HK-2 (cell line): ENCODE measurements around the gene ENOX1.

Source experiments
- DNase-seq: peaks from one replicate; pipeline ENCODE4 v3.0.0-alpha.2; 2018; ENCODE audit not compliant: unreplicated experiment

Gene ENOX1

DNA sequence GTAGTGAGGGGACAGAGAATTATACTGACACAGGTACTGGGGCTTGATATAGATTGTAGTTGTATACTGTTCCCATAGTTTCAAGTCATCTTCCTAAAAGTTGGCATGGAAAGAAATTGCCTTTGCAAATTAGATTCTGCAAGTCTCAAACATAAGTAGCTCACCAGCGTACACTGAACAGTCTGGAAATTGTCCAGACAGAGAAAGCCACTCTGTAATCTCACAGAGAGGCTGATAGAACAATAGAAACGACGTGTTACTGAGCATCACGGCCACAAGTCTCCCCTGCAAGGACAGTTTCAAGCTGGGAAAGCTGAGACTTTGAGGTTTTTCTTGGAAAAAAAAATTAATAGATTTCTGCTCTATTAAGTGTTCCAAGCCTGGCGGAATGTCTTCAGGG lies 534.8 kb downstream of the ENOX1 start:
- DNase-seq: no peak

DNA sequence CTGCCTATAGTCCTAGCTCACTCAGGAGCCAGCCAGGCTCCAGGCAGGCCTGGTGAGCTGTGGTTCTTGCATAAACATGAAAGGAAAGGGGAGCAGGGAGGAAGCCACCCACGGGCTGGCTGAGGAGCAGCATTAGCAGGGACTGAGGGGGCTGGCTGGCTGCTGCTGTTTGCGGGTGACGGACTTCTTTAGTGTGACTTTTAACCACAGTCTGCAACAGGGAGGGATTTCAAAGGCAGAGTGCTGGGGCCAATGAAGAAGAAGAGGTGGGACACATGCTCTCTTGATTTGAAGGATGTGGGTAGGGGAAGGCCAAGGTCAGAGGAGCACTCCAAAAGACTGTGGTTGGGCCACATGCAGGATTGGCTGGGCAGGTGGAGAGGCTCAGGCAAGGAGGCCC lies 540.4 kb downstream of the ENOX1 start:
- no peak for DNase-seq

DNA sequence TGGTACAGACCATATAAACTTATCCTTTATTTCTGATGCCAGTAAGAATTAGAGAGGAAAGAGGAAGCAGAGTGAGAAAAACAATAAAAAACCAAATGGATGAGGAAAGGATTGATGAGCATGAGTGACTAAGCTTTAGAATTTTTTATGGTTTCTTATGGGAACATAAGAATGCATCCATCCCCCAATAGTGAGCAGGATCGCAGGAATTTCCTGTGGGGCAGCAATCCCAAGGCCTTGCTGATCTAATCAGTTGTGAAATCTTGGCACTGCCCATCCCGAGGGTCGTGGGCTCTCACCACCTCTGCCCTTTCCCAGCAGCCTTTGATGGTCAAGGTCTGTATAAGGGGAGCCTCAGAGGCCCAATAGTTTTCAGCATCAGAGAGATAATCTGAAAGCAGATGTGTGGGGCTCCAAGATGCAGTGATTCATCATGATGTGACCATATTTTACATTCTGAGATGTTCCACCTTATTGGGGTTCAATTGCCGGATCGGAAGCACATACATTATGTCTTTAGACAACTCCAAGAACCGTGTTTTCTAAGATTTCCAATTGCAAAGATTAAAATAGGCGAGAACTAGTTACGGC lies 541.3 kb downstream of the ENOX1 start:
- DNase-seq: no peak

DNA sequence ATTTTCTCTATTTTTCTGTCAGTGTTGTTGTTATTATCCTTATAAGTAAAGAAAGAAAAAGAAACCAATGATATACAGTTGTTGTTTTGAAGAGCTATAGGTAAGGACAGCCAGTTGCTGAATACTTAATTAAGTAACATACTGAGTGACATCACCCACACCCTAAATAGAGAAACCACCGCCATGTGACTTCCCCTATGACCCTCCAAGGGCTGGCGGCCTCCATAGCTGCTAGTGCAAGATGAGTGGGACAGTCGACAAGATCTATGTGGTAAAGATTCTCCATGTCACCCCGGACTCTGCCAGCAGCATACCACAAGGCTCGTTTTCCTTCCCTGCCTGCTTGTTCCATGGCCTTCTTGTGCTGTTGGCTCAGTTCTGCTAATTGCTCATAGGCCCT lies 542.3 kb downstream of the ENOX1 start:
- no peak for DNase-seq

DNA sequence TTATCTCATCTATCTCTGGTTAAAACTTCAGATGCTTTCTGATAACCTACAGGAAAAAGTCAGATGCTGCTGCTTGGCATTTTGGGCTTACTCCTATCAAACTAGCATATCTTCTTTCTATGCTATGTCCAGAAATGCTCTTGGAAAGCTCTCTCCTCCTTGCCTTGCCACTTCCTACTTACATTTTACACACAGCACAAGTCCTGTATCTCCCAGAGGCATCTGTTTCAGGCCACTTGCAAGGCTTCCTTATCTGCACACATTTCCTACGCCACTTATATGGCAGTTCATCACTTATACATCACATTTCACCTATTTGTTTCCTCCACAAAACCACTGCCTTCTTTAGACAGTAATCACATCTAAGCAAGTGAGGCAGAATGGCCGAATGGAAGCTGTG lies 543.1 kb downstream of the ENOX1 start:
- DNase-seq: no peak

DNA sequence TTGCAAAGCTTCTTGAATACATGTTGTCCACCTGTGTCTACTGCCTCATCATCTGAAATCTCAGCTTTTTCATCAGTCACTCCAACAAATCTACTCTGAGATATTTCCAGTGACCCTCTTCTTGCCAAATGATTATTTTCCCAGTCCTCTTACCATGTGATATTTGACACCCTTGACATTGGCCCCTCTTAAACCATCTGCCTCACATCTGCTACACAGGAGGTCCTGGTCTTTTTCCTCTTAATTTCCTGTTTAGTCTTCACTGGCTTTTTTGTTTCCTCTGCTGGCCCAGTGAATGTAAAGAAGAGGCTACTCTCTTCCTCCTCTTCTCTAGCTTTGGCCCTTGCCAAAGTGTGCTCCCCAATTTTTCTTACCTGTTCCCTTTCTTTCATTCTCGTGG lies 544.7 kb downstream of the ENOX1 start:
- DNase-seq: no peak

DNA sequence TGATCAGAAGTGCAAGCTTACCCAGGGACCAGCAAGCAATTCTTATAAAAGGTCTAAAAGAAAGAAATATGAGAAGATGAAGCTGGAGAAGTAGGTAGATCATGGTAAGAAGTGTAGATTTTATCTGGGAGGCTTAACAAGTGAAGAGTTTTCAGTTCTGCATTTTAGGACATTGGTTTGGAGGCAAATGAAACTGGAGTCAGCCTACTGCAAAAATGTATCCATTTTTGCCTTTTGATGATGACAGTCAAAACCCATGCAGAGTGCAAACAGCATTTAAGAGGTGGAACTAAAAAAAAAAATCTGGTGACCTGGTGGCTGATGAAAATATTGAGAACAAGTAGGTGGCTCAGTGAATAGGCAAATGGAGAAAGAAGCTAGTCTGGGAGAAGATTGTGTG lies 546.5 kb downstream of the ENOX1 start:
- DNase-seq: no peak

DNA sequence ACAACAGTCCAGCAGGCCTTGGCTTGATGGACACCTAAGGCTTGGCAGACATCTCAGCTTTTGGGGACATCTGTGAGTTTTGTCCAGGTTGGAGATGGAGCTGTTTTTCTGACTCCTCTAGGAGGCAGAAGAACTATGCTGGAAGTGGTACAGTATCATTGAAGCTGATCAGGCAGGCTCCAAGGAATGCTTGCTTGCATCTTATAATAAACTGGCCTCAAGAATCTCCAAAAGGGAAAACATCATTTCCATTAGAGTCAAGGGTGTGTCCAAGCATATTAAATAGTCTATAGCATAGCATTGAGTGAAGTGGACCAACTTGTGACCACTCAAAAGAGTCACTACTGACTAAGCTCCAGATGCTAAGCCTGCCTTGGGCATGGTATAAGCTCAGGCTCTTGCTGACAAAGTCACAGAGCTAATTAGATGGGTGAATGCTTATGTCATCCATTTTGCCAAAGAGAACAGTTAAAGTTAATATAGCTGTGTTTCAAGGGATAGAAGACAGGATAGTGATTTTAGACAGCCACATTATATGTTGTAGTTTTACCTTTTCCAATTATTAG lies 547.4 kb downstream of the ENOX1 start:
- DNase-seq: no peak

DNA sequence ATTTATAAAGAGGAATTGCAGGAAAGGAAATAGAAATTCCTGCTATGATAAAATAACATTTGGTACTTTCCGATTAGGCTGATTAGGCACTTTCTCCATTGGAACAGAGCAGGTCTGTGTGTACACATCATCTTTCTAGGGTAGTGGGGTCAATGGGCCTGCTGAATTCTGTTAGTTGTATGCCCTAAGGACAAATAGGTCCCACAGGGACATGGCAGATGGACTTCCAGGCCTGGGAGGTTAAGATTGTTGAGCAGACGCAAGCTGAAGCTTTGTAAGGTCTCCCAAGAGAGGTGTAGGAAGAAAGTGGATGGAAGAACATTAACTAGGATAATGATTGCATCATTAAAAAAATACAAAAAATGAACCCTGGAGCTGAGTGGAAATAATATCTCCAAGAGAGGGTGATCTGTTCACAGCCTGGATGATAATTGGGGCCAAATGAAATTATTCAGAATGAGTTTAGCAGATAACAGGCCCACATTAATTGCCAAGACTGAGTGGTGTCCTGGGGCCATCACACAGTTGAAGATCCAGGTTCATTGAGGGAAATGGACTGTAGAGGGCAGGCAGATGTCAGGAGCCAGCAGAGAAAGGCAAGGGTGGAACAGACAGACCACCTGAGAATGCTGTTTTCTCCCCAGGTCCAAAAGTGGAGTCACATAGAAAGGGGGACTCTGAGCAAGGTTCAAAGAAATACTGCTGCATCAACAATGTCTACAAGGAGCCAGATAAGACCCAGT lies 548.3 kb downstream of the ENOX1 start:
- no peak for DNase-seq

DNA sequence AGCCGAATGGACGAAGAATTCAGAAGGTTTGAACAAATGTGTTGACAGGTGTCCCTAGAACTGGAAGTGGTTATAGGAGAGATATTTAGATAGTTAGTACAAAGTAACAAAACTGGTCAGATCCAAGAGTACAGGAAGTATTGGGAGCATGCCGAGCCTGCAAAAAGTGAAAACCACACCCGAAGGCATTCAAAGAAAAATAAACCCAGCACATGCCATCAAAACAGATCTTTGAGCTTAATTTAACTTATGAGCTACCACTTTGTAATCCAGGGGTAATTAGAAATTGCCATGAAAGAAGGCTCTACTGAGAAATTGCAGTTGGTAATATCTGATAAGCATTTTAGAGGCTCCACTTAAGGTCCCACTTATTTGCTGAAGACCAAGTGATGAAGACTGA lies 549.2 kb downstream of the ENOX1 start:
- DNase-seq: no peak

DNA sequence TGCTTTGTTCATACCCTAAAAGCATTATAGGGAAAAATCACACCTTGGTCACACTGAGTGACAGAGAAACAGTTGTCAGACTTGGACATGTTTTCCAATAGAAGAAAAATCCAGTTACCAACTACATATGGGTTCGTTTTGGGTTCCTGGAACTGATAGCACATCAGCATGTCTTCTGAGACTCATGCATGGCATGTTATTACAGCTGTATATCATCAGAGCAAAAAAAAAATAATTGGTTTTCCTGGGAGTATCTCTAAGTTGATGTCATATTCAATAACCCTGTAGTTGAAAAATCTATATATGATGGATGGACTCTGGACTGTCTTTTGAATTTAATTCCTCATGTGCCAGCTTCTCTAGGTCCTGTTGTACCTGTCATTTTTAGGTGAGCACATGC lies 551.7 kb downstream of the ENOX1 start:
- DNase-seq: no peak

DNA sequence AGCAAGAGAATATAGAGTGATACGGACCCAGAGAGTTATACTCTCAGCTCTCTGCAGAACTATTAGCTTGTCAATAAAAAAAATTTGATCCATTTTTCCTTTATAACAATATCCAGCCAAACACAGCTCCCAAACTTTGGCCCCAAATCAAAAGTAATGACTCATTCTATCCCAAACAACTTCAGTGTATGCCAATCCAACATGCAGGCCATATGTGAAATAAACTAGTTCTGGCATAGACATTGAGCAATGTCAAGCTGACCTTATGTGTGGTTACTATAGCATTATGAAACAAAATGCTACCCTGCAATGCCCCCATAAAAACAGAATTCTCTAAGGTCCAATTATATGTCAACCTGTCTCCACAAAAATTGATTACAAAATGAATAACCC lies 553.9 kb downstream of the ENOX1 start:
- no peak for DNase-seq

DNA sequence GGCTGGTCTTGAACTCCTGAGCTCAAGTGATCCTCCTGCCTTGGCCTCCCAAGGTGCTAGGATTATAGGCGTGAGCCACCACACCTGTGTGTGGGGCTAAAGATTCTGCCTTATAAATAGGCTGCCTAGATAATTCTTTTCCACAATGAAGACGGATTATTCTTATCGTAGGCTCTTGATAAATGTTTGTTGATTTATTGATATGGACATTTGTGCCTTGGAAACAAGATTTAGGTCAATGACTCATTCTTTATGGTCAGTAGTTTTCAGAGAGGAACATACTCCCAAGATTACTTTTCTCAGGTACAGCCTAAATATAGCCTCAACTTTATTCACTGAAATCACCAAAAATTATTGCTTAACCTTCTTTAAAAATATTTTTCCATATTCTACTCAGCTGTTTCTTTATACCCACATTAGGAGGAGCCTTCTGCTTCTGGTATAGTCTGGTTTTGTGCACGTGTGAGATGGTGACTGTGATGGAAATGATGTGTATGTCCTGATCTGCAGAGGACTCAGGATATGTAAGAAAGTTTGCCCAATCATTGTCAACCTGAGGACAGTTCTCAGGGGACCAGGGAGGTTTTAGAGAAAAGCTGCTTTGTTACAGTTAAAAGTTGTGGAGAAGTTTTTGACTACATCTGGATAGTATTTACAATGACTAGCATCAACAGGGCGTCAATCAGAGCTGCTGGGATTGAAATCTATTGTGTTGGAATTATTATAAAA lies 554.5 kb downstream of the ENOX1 start:
- DNase-seq: no peak

DNA sequence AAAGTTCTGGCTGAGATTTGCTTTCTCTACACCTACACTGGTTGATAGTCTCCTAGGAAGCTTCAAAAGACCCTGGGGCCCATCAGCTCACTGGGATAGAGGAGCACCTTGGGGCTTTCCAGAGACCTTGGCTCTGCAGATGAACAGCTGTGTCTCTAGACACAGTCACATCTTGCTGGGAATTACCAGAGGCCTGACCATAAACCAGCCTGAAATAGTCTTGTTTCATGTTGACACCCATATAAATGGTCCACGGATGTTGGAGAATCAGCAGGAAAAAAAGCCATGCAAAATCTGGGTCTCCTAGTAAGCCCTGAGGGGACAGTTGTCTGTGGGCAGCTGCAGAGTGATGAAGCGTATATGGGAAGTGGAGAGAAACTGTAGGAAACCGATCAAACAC lies 555.8 kb downstream of the ENOX1 start:
- no peak for DNase-seq

DNA sequence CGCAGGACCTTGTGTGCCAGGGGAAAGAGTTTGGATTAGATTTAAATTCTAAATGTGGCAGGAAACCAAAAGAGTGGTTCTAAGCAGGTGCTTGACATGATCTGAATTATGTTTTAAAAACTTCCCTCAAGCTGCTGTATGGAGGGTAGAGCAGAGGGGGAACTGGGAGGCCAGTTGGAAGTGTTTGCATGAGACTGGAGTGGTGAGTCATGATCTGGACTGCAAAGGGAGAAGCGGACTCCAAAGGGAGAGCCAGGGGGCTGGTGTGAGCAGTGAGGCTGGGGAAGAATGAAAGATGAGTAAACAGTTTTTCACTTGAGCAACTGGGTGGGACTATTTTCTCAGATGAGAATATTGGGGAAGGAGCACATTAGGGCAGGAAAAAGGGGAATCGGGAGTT lies 557.3 kb downstream of the ENOX1 start:
- no peak for DNase-seq

DNA sequence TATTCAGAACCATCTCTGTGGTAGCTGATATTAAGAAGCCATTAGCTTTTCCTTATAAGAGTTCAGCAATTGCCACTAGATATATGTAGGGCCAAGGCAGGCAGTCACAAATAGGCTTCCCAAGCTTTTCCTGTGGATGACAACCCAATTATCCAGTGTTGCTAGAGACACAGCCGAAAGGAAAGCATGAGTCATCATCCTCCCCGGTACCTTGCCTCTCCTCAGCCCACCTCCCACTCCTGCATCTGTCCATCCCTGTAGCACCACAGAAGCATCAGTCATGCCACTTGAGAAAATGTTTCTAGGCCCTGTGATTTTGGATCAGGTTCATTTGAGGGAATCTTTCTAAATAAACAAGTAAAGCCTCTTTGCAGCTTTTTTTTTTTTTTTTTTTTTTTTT lies 559.1 kb downstream of the ENOX1 start:
- no peak for DNase-seq

DNA sequence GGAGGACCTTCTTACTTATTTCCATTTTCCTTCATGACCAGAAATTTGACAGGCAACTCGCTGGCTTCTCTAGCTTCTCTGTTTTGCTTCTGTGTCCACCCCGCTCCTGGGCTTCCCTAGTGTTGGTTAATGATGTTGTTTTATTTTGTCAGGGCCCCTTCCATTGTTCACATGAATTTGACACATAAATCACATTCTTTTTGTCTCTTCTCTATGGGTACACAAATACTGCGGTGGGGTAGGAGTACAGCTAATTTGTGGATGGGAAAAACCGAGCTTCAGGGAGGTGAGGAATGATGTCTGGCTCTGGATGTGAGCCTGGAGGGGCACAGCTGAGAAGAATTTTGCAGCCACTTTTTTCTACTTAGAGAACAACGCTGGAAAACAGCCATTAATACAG lies 563.6 kb downstream of the ENOX1 start:
- no peak for DNase-seq

DNA sequence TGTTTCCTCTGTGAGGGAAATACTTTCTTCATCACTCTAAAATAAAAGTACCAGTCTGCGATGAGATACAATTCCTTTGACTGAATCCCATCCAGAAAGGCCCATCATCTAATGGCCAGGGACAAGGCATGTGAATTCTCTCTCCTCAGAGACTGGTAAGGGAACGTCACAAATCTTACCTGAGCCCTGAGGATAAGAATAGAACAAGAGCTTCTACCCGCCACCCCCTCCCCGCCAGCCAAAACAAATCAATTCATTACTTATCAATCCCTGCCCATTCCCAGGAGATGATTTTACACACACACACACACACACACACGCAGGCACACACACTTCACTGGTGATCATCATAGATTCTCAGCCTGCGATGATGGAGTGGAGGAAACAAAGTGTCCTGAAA lies 564.7 kb downstream of the ENOX1 start:
- no peak for DNase-seq

DNA sequence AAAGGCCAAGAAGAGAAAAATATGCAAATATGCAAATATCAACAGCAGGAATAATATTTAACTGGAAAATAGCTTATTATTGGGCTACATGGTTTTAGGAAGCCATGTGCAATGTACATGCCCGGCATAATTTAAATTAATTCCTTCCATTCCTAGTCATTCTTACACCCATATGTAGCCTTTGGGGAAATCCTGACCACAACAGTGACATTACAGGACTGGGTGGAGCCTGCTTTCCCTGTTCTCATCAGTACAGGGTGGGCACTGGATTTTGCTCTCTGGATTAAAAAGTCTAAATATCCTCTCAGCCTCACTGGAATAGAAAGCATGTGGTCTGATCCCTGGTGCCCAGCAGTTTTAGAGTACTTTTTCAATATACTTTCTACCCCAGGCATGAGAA lies 565.2 kb downstream of the ENOX1 start:
- no peak for DNase-seq

DNA sequence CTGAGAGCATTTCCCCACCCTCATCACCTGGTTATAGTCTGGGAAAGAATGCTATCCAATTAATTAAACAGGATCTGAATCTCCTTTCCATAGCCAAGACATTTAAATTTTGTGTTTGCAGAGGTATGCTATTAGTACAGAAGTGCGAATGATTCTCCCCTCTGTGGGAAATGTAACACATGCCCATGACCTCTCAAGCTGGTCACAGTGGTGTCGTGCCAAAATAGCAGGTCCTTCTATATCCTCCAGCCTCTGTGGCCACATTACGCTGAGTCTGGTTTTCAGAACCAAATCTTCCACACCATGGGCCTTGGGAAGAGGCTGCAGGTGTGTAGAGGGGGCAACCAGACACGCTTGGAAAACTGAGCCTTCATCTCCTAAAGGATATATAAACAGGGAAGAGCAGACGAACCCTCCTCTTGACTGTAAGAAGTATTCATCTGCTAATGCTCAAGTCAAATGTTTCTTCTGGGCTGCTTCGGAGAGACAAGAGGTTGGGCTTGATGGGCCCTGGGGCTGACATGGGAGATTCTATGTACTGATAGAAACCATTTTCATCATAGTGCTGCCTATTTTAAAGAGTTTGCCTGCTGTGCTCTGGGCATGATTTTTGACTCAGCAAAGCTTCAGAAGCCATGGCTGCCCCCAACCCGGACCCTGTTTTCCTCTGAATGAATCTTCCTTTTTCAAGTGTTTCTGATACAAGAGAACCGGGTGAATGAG lies 565.7 kb downstream of the ENOX1 start:
- DNase-seq: no peak

DNA sequence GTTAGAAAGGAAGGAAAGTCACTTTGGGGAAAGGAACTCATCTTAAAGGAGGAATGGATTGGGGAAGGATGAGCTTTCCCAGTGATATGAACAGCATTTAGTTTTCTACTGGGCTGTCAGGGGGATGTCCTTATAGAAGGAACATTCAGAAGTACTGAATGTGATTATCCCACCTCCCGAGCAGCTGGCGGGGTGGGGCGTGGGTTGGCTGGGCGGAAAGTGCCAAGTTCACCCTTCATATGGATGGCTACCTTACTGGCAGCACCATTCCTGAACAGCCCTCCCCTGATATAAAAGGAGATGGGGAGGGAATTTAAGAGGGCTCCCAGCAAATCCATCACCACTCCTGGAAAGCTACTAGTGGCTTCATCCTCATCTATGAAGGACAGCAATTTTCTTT lies 572.6 kb downstream of the ENOX1 start:
- DNase-seq: no peak

DNA sequence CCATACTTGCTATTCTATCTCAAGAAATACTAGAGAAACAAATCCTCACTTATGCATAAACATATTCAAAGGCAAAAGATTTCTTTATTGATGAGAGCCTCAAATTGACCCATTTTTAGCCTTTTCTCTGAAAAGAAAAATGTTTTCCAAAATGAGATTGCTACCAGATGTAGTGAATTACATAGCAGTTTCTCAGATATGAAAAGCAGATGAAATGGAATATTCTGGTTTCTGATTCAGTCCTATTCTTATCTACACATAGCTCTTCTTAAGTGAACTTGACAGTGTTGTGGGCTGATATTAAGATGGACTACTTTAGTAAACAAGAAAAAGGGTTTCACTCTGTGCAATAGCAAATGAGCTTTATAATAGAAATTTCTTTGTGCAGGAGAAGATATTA lies 579.9 kb downstream of the ENOX1 start:
- DNase-seq: no peak
